H9 (cell line): Measurements from ENCODE around the gene TK1. TPM values are rescaled to one million over a fixed set of nuclear protein-coding genes. Genes with fewer than 3 reads are reported as not detected.

Experiments used
- DNase-seq: peaks from one replicate; pipeline ENCODE4 v3.0.0-alpha.2; 2017
- H2AFZ ChIP-seq: one replicate; pipeline ENCODE4 v1.6.1; 2013; ENCODE audit warnings: mild to moderate bottlenecking, low read length, control low read depth, moderate library complexity
- H2AK5ac ChIP-seq: 2 replicates; pipeline ENCODE4 v1.6.1; 2013; ENCODE audit warnings: low read length, control low read depth, mixed read lengths; ENCODE audit not compliant: insufficient read length
- H2BK120ac ChIP-seq: one replicate; pipeline ENCODE4 v1.6.1; 2013; ENCODE audit warnings: low read depth, mild to moderate bottlenecking, low read length, control low read depth, inconsistent platforms; ENCODE audit not compliant: poor library complexity, severe bottlenecking
- H2BK12ac ChIP-seq: 2 replicates; pipeline ENCODE4 v1.6.1; 2013; ENCODE audit warnings: low read length, control low read depth, mixed read lengths, low read depth; ENCODE audit not compliant: insufficient read length
- H2BK15ac ChIP-seq: 2 replicates; pipeline ENCODE4 v1.6.1; 2013; ENCODE audit warnings: low read depth, low read length, control low read depth
- H2BK20ac ChIP-seq: one replicate; pipeline ENCODE4 v1.6.1; 2013; ENCODE audit warnings: low read depth, mild to moderate bottlenecking, low read length, control low read depth, inconsistent platforms; ENCODE audit not compliant: poor library complexity, severe bottlenecking
- H2BK5ac ChIP-seq: 2 replicates; pipeline ENCODE4 v1.6.1; 2013; ENCODE audit warnings: low read length, control low read depth, mixed read lengths; ENCODE audit not compliant: insufficient read length
- H3K14ac ChIP-seq: 2 replicates; pipeline ENCODE4 v1.6.1; 2013; ENCODE audit warnings: low read length, control low read depth; ENCODE audit not compliant: insufficient read depth
- H3K18ac ChIP-seq: 2 replicates; pipeline ENCODE4 v1.6.1; 2013; ENCODE audit warnings: low read depth, mild to moderate bottlenecking, mixed read lengths, low read length, control low read depth; ENCODE audit not compliant: insufficient read length
- H3K23ac ChIP-seq: 2 replicates; pipeline ENCODE4 v1.6.1; 2013; ENCODE audit warnings: low read length, control low read depth, mixed read lengths, low read depth; ENCODE audit not compliant: insufficient read length
- H3K23me2 ChIP-seq: 2 replicates; pipeline ENCODE4 v1.6.1; 2013; ENCODE audit warnings: low read depth, mild to moderate bottlenecking, mixed read lengths, low read length, control low read depth; ENCODE audit not compliant: insufficient read length, poor library complexity, severe bottlenecking
- H3K27ac ChIP-seq: 2 replicates; pipeline ENCODE4 v1.5.1; 2013; ENCODE audit warnings: low read length, control low read depth, mixed read lengths, low read depth; ENCODE audit not compliant: insufficient read length
- H3K27me3 ChIP-seq: 2 replicates; pipeline ENCODE4 v1.6.1; 2013; ENCODE audit warnings: low read length, control low read depth, inconsistent platforms; ENCODE audit not compliant: insufficient read depth
- H3K4ac ChIP-seq: 2 replicates; pipeline ENCODE4 v1.6.1; 2013; ENCODE audit warnings: low read depth, mild to moderate bottlenecking, control low read depth, inconsistent platforms, low read length, moderate library complexity
- H3K4me1 ChIP-seq: 2 replicates; pipeline ENCODE4 v1.6.1; 2013; ENCODE audit warnings: low read length, control low read depth, inconsistent platforms; ENCODE audit not compliant: insufficient read depth
- H3K4me2 ChIP-seq: 2 replicates; pipeline ENCODE4 v1.6.1; 2013; ENCODE audit warnings: low read length, control low read depth, mixed read lengths; ENCODE audit not compliant: insufficient read length, insufficient read depth
- H3K56ac ChIP-seq: 2 replicates; pipeline ENCODE4 v1.6.1; 2013; ENCODE audit warnings: low read depth, mild to moderate bottlenecking, mixed read lengths, low read length, control low read depth; ENCODE audit not compliant: insufficient read length
- H3K79me1 ChIP-seq: 2 replicates; pipeline ENCODE4 v1.6.1; 2013; ENCODE audit warnings: low read depth, mild to moderate bottlenecking, moderate library complexity, low read length, control low read depth, inconsistent platforms; ENCODE audit not compliant: insufficient read depth, poor library complexity, severe bottlenecking
- H3K79me2 ChIP-seq: 2 replicates; pipeline ENCODE4 v1.6.1; 2013; ENCODE audit warnings: low read length, control low read depth, inconsistent platforms; ENCODE audit not compliant: insufficient read depth
- H3K9ac ChIP-seq: 2 replicates; pipeline ENCODE4 v1.6.1; 2013; ENCODE audit warnings: low read length, control low read depth, mixed read lengths; ENCODE audit not compliant: insufficient read length; ENCODE audit errors: extremely low read depth
- H3K9me3 ChIP-seq: one replicate; pipeline ENCODE4 v1.6.1; 2013; ENCODE audit warnings: low read depth, low read length, inconsistent platforms; ENCODE audit not compliant: control insufficient read depth
- H3T11ph ChIP-seq: one replicate; pipeline ENCODE4 v1.6.1; 2013; ENCODE audit warnings: mild to moderate bottlenecking, low read length, control low read depth, inconsistent platforms
- H4K20me1 ChIP-seq: one replicate; pipeline ENCODE4 v1.6.1; 2013; ENCODE audit not compliant: control insufficient read depth, insufficient read length, insufficient read depth
- H4K5ac ChIP-seq: 2 replicates; pipeline ENCODE4 v1.6.1; 2013; ENCODE audit warnings: low read depth, mild to moderate bottlenecking, mixed read lengths, low read length, control low read depth; ENCODE audit not compliant: insufficient read length
- H4K8ac ChIP-seq: replicated peaks from 2 replicates; pipeline ENCODE4 v1.6.1; 2013; ENCODE audit warnings: low read length, control low read depth, mixed read lengths, low read depth; ENCODE audit not compliant: insufficient read length
- H4K91ac ChIP-seq: 2 replicates; pipeline ENCODE4 v1.6.1; 2013; ENCODE audit warnings: low read depth, mild to moderate bottlenecking, moderate library complexity, mixed read lengths, low read length, control low read depth; ENCODE audit not compliant: insufficient read length
- H3K27ac Mint-ChIP-seq, 3 experiments: 2 replicates in 2 of 3; 3 replicates in 1 of 3; pipeline ENCODE4 v1.8.0; 2020 to 2021; ENCODE audit warnings: mixed read lengths in 3 of 3, mild to moderate bottlenecking in 1 of 3, moderate library complexity in 1 of 3
- H3K27me3 Mint-ChIP-seq: 2 replicates; pipeline ENCODE4 v1.8.0; 2021; ENCODE audit warnings: low read depth, mild to moderate bottlenecking, moderate library complexity, mixed read lengths
- H3K36me3 Mint-ChIP-seq, 3 experiments: 2 replicates in 2 of 3; 3 replicates in 1 of 3; pipeline ENCODE4 v1.8.0; 2020 to 2021; ENCODE audit warnings: low read depth in 3 of 3, mixed read lengths in 3 of 3; ENCODE audit not compliant: insufficient read depth in 1 of 3
- H3K4me1 Mint-ChIP-seq, 2 experiments: 2 replicates each; pipeline ENCODE4 v1.8.0; 2020; ENCODE audit warnings: mixed read lengths in 2 of 2
- H3K4me3 Mint-ChIP-seq, 2 experiments: 2 replicates in 1 of 2; 3 replicates in 1 of 2; pipeline ENCODE4 v1.8.0; 2020 to 2021; ENCODE audit warnings: mild to moderate bottlenecking in 2 of 2, mixed read lengths in 2 of 2, moderate library complexity in 1 of 2
- H3K9me3 Mint-ChIP-seq, 2 experiments: 2 replicates in 1 of 2; 3 replicates in 1 of 2; pipeline ENCODE4 v1.8.0; 2020; ENCODE audit warnings: mild to moderate bottlenecking in 2 of 2, mixed read lengths in 2 of 2, moderate library complexity in 1 of 2
- WGBS: extraction: QIAGEN DNeasy Blood & Tissue Kit; methylation state at CpG from one replicate; pipeline ENCODE4 v1.1.7; 2013; ENCODE audit warnings: missing lambda C conversion rate, low lambda C conversion rate, mixed read lengths; ENCODE audit not compliant: insufficient read length; ENCODE audit errors: extremely low coverage; 5-methylcytosine and 5-hydroxymethylcytosine counted together
- total RNA-seq: library from RNA; stranded (reverse); gene quantifications from 2 replicates; pipeline ENCODE4 v1.2.1, GENCODE V29; 2021
- TF ChIP-seq, protein P1 (sequence below): fragments of 200-600 bp; sonication (generic); conservative IDR thresholded peaks from 3 replicates; pipeline ENCODE4 v1.8.0; 2021; ENCODE audit warnings: antibody characterized with exemption, mild to moderate bottlenecking

The TK1 gene
- total RNA-seq, 1 experiment from 2014 or later = 95.8 TPM

DNA sequence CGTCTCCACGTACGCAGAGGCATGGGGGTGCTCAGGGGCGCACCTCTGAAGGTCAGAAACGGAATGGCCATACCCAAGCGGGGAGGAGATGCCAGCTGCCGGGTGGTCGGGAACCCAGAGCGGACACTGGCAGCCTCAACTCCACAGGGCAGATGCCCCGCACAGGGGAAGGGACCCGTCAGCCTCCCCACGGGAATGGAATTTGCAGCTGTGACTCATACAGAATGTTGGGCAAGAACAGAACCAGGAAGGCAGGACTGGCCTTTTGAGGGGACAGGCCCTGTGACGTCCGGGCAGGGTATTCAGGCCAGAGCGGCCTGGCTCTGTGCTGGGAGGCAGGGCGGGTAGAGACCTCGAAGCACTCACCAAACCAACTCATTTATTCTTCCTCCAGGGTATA, 7.5 kb downstream of the TK1 start:
- H3K36me3 Mint-ChIP-seq = peaks cover 56 to 82% (median 80%) of the 10 kb centered on the region in 3 experiments

More for the DNA sequence above, 7.5 kb downstream of the TK1 start:
- no peak overlapping the region for H2BK120ac ChIP-seq
- no peak overlapping the region for H2BK5ac ChIP-seq
- Mint-ChIP-seq H3K4me3 (no peak overlapping the region), H3K27ac (no peak overlapping the region; a peak in 1 of 7 replicates), H3K4me1 (peaks cover 16 to 26% of the 10 kb centered on the region in 2 experiments), H3K27me3 (no peaks in the 10 kb centered on the region; the same call in 1 of the 2 replicates), H3K9me3 (no peaks in the 10 kb centered on the region; a peak in 1 of 5 replicates)
- H3K9ac ChIP-seq = no peak overlapping the region
- peaks cover 2% of the 10 kb centered on the region for H3K79me1 ChIP-seq
- H3K9me3 ChIP-seq = no peaks in the 10 kb centered on the region
- H3T11ph ChIP-seq = no peak overlapping the region
- no peak overlapping the region for H2AK5ac ChIP-seq
- no peaks in the 10 kb centered on the region for H3K23me2 ChIP-seq
- TF ChIP-seq, protein P1, sequence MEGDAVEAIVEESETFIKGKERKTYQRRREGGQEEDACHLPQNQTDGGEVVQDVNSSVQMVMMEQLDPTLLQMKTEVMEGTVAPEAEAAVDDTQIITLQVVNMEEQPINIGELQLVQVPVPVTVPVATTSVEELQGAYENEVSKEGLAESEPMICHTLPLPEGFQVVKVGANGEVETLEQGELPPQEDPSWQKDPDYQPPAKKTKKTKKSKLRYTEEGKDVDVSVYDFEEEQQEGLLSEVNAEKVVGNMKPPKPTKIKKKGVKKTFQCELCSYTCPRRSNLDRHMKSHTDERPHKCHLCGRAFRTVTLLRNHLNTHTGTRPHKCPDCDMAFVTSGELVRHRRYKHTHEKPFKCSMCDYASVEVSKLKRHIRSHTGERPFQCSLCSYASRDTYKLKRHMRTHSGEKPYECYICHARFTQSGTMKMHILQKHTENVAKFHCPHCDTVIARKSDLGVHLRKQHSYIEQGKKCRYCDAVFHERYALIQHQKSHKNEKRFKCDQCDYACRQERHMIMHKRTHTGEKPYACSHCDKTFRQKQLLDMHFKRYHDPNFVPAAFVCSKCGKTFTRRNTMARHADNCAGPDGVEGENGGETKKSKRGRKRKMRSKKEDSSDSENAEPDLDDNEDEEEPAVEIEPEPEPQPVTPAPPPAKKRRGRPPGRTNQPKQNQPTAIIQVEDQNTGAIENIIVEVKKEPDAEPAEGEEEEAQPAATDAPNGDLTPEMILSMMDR = no peak
- no peak overlapping the region for H4K8ac ChIP-seq
- H3K27ac ChIP-seq = no peak overlapping the region
- H2BK20ac ChIP-seq = no peak overlapping the region
- no peak overlapping the region for H3K23ac ChIP-seq
- H2AFZ ChIP-seq = no peak overlapping the region
- DNase-seq = no peak
- no peak overlapping the region for H3K56ac ChIP-seq
- no peak overlapping the region for H3K4ac ChIP-seq
- no peaks in the 10 kb centered on the region for H3K27me3 ChIP-seq
- no peak overlapping the region for H4K91ac ChIP-seq
- no peaks in the 10 kb centered on the region for H3K4me1 ChIP-seq
- no peak overlapping the region for H2BK15ac ChIP-seq
- no peak overlapping the region for H4K5ac ChIP-seq
- H3K79me2 ChIP-seq = no peaks in the 10 kb centered on the region
- no peak overlapping the region for H3K18ac ChIP-seq
- WGBS = no CpG with 5 or more reads among the region's 17 CpGs
- no peak overlapping the region for H2BK12ac ChIP-seq
- H4K20me1 ChIP-seq = no peaks in the 10 kb centered on the region
- H3K14ac ChIP-seq = no peak overlapping the region
- H3K4me2 ChIP-seq = no peak overlapping the region
